ENCODE data around the gene CPNE4. TPM values are rescaled to one million over a fixed set of nuclear protein-coding genes. Genes with fewer than 3 reads are reported as not detected.

Gene CPNE4
- total RNA-seq, 1 donor from 2014 or later: 3.2 TPM

DNA sequence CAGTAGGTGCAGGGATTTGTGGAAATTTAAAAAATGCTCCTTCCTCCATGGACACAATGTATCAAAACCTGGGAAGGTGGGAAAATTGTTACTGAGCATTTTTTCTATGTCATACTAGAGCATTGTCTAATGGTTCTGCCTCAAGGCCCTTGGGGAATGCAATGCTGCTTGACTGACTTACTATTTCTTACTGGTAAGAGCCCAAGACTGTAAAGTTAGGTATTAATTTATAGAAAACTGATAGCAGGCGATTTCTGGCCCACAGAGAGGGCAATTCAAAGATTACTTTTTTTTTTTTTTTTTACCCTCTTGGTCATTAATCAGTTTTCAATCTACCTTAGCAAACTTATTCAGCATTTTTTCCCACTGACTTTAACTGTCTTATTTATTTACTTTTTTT is 493.5 kb downstream of the CPNE4 start:
- Histone ChIP-seq H3K4me3 (no peak overlapping the region), H3K9me3 (no peaks in the 10 kb centered on the region), H3K36me3 (no peaks in the 10 kb centered on the region), H3K4me1 (peaks cover 6% of the 10 kb centered on the region), H3K27me3 (no peaks in the 10 kb centered on the region), H3K27ac (no peak overlapping the region)
- no peak for DNase-seq (ENCODE audit: extremely low spot score in 2 of 2)
- intact Hi-C loops (cut with DNase I): no loop called here
- no peak for TF ChIP-seq POLR2AphosphoS5 (IDR thresholded peaks at IDR 0.05; ENCODE audit: insufficient read depth in 1 of 2, low read depth in 1 of 2)

DNA sequence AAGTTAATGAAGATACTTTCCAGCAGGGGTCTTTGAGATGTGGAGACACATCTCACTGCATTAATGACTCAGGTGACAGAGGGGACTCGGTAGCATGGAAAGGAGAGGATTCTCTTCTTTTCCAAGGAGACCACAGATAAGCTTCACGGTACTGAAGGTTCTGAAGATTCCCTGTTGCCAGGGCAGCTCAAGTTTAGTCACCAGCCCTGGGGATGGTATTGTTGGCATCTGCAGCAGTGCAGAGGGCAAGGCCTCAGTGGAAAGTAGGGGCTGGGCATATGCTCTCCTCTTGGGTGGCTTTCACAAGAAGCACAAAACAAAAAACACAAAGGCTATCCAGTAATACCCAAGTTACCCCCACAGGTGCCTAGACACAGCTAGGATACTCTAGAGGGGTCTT is 494.0 kb downstream of the CPNE4 start:
- Histone ChIP-seq H3K4me3 (no peak overlapping the region), H3K27ac (no peak overlapping the region), H3K27me3 (no peaks in the 10 kb centered on the region), H3K36me3 (no peaks in the 10 kb centered on the region), H3K9me3 (no peaks in the 10 kb centered on the region), H3K4me1 (peaks cover 6% of the 10 kb centered on the region)
- no peak for DNase-seq (ENCODE audit: extremely low spot score in 2 of 2)
- TF ChIP-seq, protein P1, sequence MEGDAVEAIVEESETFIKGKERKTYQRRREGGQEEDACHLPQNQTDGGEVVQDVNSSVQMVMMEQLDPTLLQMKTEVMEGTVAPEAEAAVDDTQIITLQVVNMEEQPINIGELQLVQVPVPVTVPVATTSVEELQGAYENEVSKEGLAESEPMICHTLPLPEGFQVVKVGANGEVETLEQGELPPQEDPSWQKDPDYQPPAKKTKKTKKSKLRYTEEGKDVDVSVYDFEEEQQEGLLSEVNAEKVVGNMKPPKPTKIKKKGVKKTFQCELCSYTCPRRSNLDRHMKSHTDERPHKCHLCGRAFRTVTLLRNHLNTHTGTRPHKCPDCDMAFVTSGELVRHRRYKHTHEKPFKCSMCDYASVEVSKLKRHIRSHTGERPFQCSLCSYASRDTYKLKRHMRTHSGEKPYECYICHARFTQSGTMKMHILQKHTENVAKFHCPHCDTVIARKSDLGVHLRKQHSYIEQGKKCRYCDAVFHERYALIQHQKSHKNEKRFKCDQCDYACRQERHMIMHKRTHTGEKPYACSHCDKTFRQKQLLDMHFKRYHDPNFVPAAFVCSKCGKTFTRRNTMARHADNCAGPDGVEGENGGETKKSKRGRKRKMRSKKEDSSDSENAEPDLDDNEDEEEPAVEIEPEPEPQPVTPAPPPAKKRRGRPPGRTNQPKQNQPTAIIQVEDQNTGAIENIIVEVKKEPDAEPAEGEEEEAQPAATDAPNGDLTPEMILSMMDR (IDR thresholded peaks at IDR 0.05): no peak
- TF ChIP-seq POLR2A (IDR thresholded peaks at IDR 0.05) (no peak), POLR2AphosphoS5 (IDR thresholded peaks at IDR 0.05; ENCODE audit: insufficient read depth in 1 of 2, low read depth in 1 of 2) (no peak)
- intact Hi-C loops (cut with DNase I): no loop called here

DNA sequence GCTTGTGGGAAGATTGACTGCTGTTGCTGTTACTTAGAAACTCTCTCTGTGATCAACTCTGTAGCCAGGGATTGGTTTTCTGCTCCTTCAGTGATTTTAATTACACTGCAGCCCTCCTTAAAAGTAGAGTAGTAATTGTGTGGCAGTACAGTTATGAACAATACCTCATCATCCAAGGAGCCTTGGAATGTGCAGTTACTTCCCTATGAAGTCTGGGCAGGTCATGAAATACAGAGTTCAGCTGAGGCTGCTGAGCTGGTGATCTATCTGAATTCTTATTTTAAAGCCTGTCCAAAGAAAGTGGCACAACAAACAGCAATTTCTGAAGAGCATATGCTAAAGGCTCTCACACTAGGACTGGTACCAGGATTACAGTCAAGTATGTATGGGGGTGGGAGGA is 494.7 kb downstream of the CPNE4 start:
- Histone ChIP-seq H3K4me3 (no peak overlapping the region), H3K27me3 (no peaks in the 10 kb centered on the region), H3K9me3 (no peaks in the 10 kb centered on the region), H3K27ac (no peak overlapping the region), H3K4me1 (peaks cover 6% of the 10 kb centered on the region), H3K36me3 (no peaks in the 10 kb centered on the region)
- intact Hi-C loops (cut with DNase I): no loop called here
- no peak for DNase-seq (ENCODE audit: extremely low spot score in 2 of 2)
- TF ChIP-seq, protein P1 (IDR thresholded peaks at IDR 0.05): no peak
- no peak for TF ChIP-seq POLR2A (IDR thresholded peaks at IDR 0.05)
- TF ChIP-seq POLR2AphosphoS5 (IDR thresholded peaks at IDR 0.05; ENCODE audit: insufficient read depth in 1 of 2, low read depth in 1 of 2): no peak

DNA sequence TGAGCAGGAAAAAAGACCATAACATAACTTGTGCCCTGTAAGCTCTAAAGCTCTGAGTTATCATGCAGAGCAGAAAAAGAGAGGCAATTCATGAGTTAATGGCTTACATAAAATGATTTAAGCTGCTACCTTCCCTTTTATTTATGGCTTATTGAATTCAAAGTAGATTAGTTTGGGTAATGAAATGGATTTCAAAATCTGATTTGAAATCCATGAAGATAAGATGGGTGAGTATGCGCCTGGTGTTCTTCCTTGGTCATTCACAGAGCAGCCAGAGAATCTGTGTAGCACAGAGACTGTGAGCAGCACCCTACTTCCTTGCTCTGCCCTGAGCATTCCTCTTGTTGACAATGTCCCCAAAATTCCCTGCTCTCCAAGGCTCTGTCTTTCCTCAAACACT is 495.8 kb downstream of the CPNE4 start:
- intact Hi-C loops (cut with DNase I): no loop called here
- Histone ChIP-seq H3K27ac (no peak overlapping the region), H3K4me3 (no peak overlapping the region), H3K9me3 (no peaks in the 10 kb centered on the region), H3K4me1 (peaks cover 4% of the 10 kb centered on the region), H3K27me3 (no peaks in the 10 kb centered on the region), H3K36me3 (no peaks in the 10 kb centered on the region)
- TF ChIP-seq, protein P1 (IDR thresholded peaks at IDR 0.05): no peak
- TF ChIP-seq POLR2A (IDR thresholded peaks at IDR 0.05): no peak
- TF ChIP-seq POLR2AphosphoS5 (IDR thresholded peaks at IDR 0.05; ENCODE audit: insufficient read depth in 1 of 2, low read depth in 1 of 2): no peak
- no peak for DNase-seq (ENCODE audit: extremely low spot score in 2 of 2)

DNA sequence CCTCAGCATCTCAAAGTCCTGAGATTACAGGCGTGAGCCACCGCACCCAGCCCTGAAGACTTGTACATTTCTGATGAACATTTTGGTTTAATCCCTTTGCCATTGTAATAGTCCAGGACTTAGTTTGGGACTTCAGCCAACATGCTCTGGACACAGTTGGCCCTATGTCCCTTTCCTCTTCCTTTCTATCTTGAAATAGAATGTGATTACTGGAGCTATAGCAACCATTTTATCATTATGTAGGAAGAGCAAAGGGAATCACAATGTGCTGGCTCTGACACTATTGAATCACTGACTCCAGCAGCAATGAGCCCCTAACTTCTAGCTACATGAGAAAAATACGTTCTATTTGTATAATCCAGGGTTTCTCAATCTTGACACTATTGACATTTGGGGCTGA is 497.3 kb downstream of the CPNE4 start:
- no peaks in the 10 kb centered on the region for H3K36me3 ChIP-seq
- H3K9me3 ChIP-seq: no peaks in the 10 kb centered on the region
- DNase-seq (ENCODE audit: extremely low spot score in 2 of 2): no peak
- intact Hi-C loops (cut with DNase I): no loop called here
- TF ChIP-seq POLR2AphosphoS5 (IDR thresholded peaks at IDR 0.05; ENCODE audit: insufficient read depth in 1 of 2, low read depth in 1 of 2) (no peak), POLR2A (IDR thresholded peaks at IDR 0.05) (no peak)
- TF ChIP-seq, protein P1 (IDR thresholded peaks at IDR 0.05): no peak
- no peaks in the 10 kb centered on the region for H3K4me1 ChIP-seq
- H3K27me3 ChIP-seq: no peaks in the 10 kb centered on the region
- no peak overlapping the region for H3K4me3 ChIP-seq
- no peak overlapping the region for H3K27ac ChIP-seq

DNA sequence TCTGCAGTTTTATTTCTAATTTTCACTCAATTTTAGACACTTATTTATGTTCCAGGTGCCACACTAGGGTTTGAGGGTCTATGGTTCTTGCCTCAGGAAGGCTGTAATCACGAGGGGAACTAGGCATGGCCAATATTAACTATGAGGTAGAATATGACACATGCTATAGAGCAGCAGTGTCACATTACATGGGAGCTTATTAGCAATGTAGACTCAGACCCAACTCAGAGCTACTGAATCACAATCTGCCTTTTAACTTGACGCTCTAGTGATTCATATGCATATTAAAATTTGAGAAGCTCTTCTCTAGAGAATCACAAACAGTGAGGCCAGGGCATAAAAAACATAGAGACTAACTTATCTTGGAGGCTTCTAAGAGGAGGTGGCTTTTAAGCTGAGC is 499.2 kb downstream of the CPNE4 start:
- Histone ChIP-seq H3K9me3 (no peaks in the 10 kb centered on the region), H3K4me1 (no peaks in the 10 kb centered on the region), H3K36me3 (no peaks in the 10 kb centered on the region), H3K27me3 (no peaks in the 10 kb centered on the region), H3K4me3 (no peak overlapping the region), H3K27ac (no peak overlapping the region)
- TF ChIP-seq, protein P1 (IDR thresholded peaks at IDR 0.05): no peak
- TF ChIP-seq POLR2A (IDR thresholded peaks at IDR 0.05) (no peak), POLR2AphosphoS5 (IDR thresholded peaks at IDR 0.05; ENCODE audit: insufficient read depth in 1 of 2, low read depth in 1 of 2) (no peak)
- DNase-seq (ENCODE audit: extremely low spot score in 2 of 2): no peak
- intact Hi-C loops (cut with DNase I): no loop called here

All from vagina (tissue), 2 donors.